RWPE2 (cell line): ENCODE measurements around the gene TIGD3.

Source experiments
- ATAC-seq: fragments of 200-7000 bp; cut with Tn5 transposase; 3 replicates; pipeline ENCODE4 v1.9.1; 2021; ENCODE audit warnings: low read depth
- DNase-seq: peaks from one replicate; pipeline ENCODE4 v3.0.0-alpha.2; 2020; ENCODE audit warnings: low spot score
- H3K27ac ChIP-seq: fragments of 450-650 bp; 2 replicates; pipeline ENCODE4 v1.5.1; 2017; ENCODE audit warnings: mild to moderate bottlenecking; ENCODE audit not compliant: poor library complexity, severe bottlenecking
- H3K27me3 ChIP-seq: fragments of 250-450 bp; sonication (Bioruptor Pico); 2 replicates; pipeline ENCODE4 v1.5.1; 2021; ENCODE audit warnings: mild to moderate bottlenecking, moderate library complexity; ENCODE audit not compliant: insufficient read depth, poor library complexity, severe bottlenecking
- H3K36me3 ChIP-seq: fragments of 250-450 bp; sonication (Bioruptor Pico); 2 replicates; pipeline ENCODE4 v1.5.1; 2020; ENCODE audit warnings: low read depth, mild to moderate bottlenecking, moderate library complexity
- H3K4me1 ChIP-seq: fragments of 250-450 bp; sonication (Bioruptor Pico); 2 replicates; pipeline ENCODE4 v1.5.1; 2021; ENCODE audit warnings: mild to moderate bottlenecking, moderate library complexity; ENCODE audit not compliant: insufficient read depth, poor library complexity, severe bottlenecking
- H3K4me3 ChIP-seq: fragments of 250-450 bp; sonication (Bioruptor Pico); 2 replicates; pipeline ENCODE4 v1.5.1; 2021; ENCODE audit warnings: mild to moderate bottlenecking, moderate library complexity; ENCODE audit not compliant: severe bottlenecking
- H3K9me3 ChIP-seq: fragments of 250-450 bp; sonication (Bioruptor Pico); 2 replicates; pipeline ENCODE4 v1.5.1; 2021; ENCODE audit warnings: mild to moderate bottlenecking, moderate library complexity; ENCODE audit not compliant: severe bottlenecking
- CTCF ChIP-seq: fragments of 450-650 bp; IDR thresholded peaks from one replicate; pipeline ENCODE4 v1.5.1; 2017; ENCODE audit warnings: mild to moderate bottlenecking, moderate library complexity; ENCODE audit not compliant: poor library complexity, severe bottlenecking

TIGD3 gene

GRCh38 chr11:65382804-65383368, 28.3 kb downstream of the TIGD3 start:
- Histone ChIP-seq H3K27ac (peak overlapping the region; percentile 97), H3K27me3 (no peaks in the 10 kb centered on the region), H3K9me3 (no peaks in the 10 kb centered on the region), H3K36me3 (no peaks in the 10 kb centered on the region), H3K4me3 (peak overlapping the region; percentile 1), H3K4me1 (peaks cover 16% of the 10 kb centered on the region)
- peak; percentile 94 for DNase-seq
- TF ChIP-seq CTCF: no peak
- no peak for ATAC-seq

- no peaks in the 10 kb centered on the region for H3K36me3 ChIP-seq
- DNase-seq (no peak), ATAC-seq (no peak)
- H3K27ac ChIP-seq: peak overlapping the region; percentile 97
- TF ChIP-seq CTCF: no peak
- H3K4me3 ChIP-seq: no peak overlapping the region
- no peaks in the 10 kb centered on the region for H3K27me3 ChIP-seq
- peaks cover 19% of the 10 kb centered on the region for H3K4me1 ChIP-seq
- no peaks in the 10 kb centered on the region for H3K9me3 ChIP-seq
Measured at GRCh38 chr11:65383778-65384177, 29.2 kb downstream of the TIGD3 start.

- Histone ChIP-seq H3K36me3 (no peaks in the 10 kb centered on the region), H3K4me1 (peaks cover 19% of the 10 kb centered on the region), H3K27ac (peak overlapping the region; percentile 97), H3K9me3 (no peaks in the 10 kb centered on the region), H3K27me3 (no peaks in the 10 kb centered on the region), H3K4me3 (no peak overlapping the region)
- ATAC-seq (no peak), DNase-seq (no peak)
- TF ChIP-seq CTCF: no peak
Measured at GRCh38 chr11:65384301-65384889, 29.8 kb downstream of the TIGD3 start.

DNA sequence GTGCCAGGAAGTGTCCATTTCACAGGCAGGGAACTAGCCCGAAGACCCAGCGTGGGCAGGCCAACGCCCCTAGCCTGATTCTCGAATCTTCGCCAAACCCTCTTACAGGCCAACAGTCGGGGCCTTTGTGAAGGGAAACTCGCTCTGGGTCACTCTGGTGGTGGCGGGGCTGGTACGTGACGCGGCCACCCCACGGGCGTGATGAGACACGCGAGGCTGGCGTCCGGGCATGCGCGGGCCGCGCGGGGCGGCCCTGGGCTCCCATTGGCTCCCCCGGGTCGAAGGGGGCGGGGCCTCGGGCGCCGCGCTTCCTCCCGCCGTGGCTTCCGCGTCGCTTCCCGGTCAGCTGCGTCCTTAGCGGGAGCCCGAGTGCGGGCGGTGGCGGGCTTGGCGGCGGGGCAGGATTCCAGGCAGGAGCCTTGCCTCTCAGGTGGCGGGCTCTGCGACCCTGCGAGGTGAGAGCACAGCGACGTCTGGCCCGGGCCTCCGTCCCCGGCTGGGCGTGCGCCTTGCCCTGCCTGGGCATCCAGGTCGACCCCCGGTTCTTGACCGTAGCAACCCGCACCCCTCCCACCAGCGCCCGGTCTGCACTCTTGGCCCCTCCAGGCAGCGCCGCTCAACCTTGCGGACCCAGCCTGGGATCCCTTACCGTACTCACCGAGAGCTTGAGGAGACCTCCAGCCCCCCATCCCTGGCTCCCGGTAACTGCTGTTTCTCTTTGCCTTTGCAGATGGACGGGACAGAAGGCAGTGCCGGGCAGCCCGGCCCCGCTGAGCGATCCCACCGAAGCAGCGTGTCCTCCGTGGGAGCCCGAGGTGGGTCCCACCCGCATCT, 32.0 kb downstream of the TIGD3 start, which contains the start of gene FRMD8:
Gene FRMD8, plus strand, starts transcription at position 331 of the 834 bp plus-strand sequence. Its CDS starts 400 bp downstream, at position 731.
- Histone ChIP-seq H3K4me3 (peak within 1 kb of the TSS; percentile 59), H3K27ac (peak within 1 kb of the TSS; percentile 97), H3K36me3 (peaks cover 1% of the 10 kb centered on the region), H3K4me1 (peaks cover 19% of the 10 kb centered on the region), H3K9me3 (no peaks in the 10 kb centered on the region), H3K27me3 (no peaks in the 10 kb centered on the region)
- ATAC-seq: peak; percentile 31
- TF ChIP-seq CTCF: no peak
- DNase-seq: peak; percentile 77
